SW480 (cell line): ENCODE results near the gene TMEM150A.
A peak's percentile ranks its signal among the peaks of the same experiment; 100 is the strongest.
"Not testable (repeated sequence)": the region's sequence is repeated elsewhere in the genome, so short reads cannot be mapped to it uniquely, and the experiment has no call there.

ENCODE experiments used
- DNase-seq: peaks from one replicate; pipeline ENCODE4 v3.0.0-alpha.2; 2016; ENCODE audit warnings: low spot score

The TMEM150A gene, protein sequence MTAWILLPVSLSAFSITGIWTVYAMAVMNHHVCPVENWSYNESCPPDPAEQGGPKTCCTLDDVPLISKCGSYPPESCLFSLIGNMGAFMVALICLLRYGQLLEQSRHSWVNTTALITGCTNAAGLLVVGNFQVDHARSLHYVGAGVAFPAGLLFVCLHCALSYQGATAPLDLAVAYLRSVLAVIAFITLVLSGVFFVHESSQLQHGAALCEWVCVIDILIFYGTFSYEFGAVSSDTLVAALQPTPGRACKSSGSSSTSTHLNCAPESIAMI

GRCh38 chr2:85602476-85603234 is at the start of gene TMEM150A:
TSS of gene TMEM150A (minus strand) at chr2:85602698. CDS start at chr2:85601948, 750 bp downstream.
- DNase-seq = peak; percentile 92

DNA sequence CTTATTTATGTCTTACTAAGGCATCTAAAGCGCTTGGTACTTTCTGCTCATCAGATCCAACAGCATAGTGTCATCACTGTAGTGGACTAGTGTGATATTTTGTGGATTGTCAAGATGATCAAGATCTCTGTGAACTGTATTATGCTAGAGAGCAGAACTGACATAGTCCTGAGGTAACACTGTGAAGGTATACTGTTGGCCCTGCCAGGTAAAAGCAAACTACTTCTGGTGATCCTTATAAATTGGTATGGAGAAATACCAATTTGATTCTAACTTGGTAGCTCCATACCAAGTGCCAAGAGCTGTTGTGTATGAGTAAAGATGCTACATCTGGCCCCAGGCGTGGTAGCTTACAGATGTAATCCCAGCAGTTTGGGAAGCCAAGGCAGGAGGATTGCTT is 49.6 kb upstream of the TMEM150A start:
- DNase-seq = no peak

DNA sequence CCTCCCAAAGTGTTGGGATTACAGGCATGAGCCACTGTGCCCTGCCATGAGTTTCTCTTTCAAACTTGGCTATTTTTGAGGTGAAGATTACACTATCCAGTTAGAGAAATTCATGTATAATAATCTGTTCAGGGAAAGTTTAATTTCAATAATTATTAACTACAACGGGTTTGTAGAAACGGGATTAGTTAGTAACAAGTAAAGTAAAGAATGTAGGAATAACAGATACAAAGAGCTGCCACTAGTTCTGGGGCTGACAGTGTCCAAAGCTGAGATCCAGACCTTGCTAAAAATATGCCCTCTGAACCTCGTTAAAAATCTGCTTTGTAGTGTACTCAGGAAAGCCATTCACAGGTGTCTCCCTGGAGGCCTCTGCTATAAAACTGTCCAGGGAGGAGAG is 48.6 kb upstream of the TMEM150A start:
- no peak for DNase-seq

GRCh38 chr2:85650456-85650855 is 48.0 kb upstream of the TMEM150A start:
- no peak for DNase-seq

DNA sequence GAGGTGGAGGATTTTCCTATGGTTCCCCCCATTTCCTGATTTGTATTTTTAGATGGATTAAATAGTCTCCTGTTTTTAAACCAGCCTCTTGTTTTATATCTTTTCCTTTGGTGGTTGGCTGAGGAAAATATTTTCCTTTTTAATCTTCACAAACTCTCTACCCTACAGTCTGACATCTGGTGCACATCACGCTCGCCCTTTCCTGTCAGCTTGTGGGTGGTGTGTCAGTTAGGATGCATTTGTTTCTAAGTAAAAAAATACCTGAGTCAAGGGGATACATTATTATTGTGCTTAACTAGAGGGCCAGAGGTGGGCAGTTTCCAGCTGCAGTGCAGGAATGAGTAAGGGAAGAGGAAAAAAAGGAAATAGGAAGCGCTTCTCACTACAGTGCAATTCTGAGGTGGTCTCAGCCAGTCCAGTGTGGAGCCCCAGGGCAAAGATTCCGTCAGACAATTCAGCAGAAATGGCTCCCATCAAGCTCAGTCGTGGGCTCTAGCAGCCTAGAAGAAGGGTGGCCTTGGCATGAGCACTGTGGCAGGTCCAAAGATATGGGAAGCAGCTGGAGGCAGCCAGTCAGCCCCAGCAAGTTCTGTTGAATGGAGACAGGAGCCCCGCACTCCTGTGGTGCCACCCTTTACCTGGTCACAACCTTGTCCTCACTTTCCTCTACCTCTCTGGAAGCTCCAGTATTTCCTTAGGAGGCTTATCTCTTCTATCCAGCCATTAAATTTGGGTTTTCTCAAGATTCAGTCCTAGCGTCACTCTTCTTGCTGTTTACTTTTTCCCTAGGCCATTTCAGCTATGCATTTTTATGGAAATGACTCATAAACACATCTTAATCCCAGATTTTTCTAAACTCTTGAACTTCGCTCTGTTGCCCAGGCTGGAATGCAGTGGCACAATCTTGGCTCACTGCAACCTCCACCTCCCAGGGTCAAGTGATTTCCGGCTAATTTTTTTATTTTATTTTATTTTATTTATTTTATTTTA is 47.0 kb upstream of the TMEM150A start:
- no peak for DNase-seq

- no peak for DNase-seq
Observed at GRCh38 chr2:85648619-85649018, 46.1 kb upstream of the TMEM150A start.

- no peak for DNase-seq
Observed at GRCh38 chr2:85647823-85648526, 45.5 kb upstream of the TMEM150A start.

- DNase-seq = no peak
Observed at GRCh38 chr2:85646166-85646565, 43.7 kb upstream of the TMEM150A start.

DNA sequence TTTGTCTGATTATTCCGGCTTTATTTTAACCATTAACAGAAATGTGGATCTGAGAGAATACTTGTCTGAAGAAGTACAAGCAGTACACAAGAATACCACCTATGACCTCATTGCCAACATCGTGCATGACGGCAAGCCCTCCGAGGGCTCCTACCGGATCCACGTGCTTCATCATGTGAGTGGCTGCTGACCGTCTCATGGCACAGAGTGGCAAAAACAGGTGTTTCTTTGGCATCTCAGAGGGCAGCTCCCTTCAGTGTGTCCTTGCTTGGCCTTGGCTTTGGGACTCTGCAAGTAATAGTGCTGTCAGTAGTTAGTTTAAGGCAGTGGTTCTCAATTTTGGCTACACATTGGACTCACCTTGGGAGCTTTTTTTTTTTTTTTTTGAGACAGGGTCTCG is 42.4 kb upstream of the TMEM150A start:
- no peak for DNase-seq

DNA sequence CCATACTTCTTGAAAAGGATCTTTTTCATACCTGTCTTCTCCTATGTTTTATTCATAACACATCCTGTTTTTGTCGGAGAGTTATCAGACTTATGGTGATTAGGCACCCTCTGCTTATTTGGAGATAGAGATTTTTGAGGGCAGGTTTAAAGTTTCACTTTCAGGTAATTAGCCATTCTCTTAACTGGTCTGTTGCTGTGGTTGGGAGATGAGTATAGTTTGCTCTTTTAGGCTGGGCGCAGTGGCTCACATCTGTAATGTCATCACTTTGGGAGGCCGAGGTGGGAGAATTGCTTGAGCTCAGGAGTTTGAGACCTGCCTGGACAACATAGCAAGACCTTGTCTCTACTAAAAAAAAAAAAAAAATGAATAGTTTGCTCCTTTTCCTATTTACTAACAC is 40.2 kb upstream of the TMEM150A start:
- no peak for DNase-seq

DNA sequence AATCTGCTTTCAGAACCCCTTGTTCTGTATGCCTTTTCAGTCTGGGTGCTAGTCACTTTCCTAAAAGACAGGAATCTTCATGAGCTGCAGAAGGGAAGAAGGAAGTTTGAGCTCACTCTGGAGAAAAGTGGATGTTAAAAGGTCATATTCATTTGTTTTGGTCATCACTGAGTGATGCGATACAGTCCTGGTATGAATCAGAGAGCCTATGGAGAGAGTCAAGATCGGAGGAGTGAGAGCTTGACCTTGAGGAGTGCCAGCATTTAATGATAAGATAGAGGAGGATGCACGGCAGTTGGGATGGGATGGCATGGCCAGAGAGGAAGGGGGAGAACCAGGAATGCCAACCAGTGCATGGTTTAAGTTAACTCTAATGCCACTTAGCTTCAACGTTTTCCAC is 33.1 kb upstream of the TMEM150A start:
- no peak for DNase-seq

DNA sequence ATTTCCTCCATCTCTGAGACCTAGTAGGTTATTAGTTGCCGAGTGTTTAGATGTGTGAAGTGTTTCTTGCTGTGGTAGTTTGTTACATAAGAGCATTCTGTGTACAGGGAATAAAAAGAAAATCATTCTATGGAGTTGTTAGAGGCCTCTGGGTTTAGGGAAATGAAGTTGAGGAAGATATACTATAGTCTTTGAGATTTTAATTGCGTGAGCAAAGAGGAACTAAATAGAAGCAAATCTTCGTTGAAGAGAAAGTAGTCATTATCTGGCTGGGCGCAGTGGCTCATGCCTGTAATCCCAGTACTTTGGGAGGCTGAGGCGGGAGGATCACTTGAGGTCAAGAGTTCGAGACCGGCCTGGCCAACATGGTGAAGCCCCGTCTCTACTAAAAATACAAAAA is 32.5 kb upstream of the TMEM150A start:
- no peak for DNase-seq

DNA sequence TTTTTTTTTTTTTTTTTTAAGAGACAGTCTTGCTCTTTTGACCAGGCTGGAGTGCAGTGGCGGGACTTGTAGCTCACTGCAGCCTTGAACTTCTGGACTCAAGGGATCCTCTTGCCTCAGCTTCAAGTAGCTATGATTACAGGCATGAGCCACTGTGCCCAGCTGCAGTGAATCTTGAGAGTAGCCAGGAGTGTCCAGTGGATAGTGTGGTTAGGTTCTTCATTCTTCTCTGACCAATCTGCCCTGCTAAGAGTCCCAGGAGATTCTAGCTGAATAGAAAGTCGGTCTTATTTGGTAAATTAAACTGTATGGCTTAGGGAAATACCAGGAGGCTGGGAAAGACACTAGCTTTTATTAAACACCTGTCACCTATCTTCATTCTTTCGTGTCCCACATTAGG is 28.8 kb upstream of the TMEM150A start:
- DNase-seq = no peak

- DNase-seq = no peak
Observed at GRCh38 chr2:85628658-85629057, 26.2 kb upstream of the TMEM150A start.

DNA sequence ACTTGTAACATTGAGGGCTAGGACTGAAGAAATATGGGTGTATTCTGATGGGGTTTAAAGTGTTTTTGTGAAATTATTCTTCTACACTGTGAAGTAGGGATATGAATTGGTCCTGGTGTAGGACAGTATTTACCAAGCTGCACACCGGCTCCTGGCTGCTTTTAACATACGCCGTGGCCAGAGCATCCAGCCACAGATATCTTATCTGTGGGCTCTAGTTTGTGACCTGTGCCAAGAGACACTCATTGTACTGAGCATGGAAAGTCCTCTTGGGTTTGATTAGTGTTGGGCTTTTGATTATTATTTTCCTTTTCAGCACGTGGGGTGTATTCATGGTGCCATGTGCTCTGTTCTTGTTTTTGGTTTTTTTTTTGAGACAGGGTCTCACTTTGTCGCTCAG is 21.5 kb upstream of the TMEM150A start:
- DNase-seq = no peak

- no peak for DNase-seq
Observed at GRCh38 chr2:85621338-85621737, 18.8 kb upstream of the TMEM150A start.

- DNase-seq = no peak
Observed at GRCh38 chr2:85619617-85620016, 17.1 kb upstream of the TMEM150A start.

- DNase-seq = not testable (repeated sequence)
Observed at GRCh38 chr2:85617723-85618122, 15.2 kb upstream of the TMEM150A start.

GRCh38 chr2:85615413-85615728 is 12.9 kb upstream of the TMEM150A start:
- no peak for DNase-seq

DNA sequence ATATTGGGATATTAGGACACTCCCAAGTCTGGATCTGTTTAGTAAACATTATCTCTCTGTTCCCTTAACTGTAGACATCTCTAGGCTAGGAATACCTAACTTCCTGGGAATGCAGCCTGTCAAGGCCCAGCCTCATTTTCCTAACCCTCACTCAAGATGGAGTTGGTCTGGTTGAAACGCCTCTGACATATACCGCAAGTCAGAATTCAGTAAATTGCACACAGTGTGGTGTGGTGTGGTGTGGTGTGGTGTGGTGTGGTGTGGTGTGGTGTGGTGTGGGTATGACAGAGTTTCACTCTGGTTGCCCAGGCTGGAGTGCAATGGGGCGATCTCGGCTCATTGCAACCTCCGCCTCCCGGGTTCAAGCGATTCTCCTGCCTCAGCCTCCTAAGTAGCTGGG is 12.3 kb upstream of the TMEM150A start:
- not testable (repeated sequence) for DNase-seq

DNA sequence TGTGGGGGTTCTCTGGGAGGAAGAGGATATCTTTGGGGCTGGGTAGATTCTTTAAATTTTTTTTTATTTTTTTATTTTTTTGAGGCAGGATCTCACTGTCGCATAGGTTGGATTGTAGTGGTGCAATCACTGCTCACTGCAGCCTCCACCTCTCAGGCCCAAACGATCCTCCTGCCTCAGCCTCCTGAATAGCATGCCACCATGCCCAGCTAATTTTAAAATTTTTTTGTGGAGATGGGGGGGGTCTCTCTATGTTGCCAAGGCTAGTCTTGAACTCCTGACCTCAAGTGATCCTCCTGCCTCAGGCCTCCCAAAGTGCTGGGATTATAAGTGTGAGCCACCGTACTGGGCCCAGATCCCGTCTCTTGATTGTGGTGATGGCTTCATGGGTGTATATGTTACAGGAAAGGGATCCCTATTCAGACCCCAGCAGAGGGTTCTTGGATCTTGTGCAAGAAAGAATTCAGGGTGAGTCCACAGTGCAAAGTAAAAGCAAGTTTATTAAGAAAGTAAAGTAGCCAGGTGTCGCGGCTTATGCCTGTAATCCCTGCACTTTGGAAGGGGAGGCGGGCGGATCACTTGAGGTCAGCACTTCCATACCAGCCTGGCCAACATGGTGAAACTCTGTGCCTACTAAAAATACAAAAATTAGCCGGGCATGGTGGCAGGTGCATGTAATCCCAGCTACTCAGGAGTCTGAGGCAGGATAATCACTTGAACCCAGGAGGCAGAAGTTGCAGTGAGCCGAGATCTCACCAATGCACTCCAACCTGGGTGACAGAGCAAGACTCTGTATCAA is 11.4 kb upstream of the TMEM150A start:
- no peak for DNase-seq
